Cardiac atrium fibroblast (primary cell): ENCODE measurements around the gene RBMS2. TPM values are rescaled to one million over a fixed set of nuclear protein-coding genes. Genes with fewer than 3 reads are reported as not detected.

ENCODE experiments used
- total RNA-seq: library from RNA; depleted of rRNA; stranded (reverse); fragments of >200 nt; gene quantifications from 2 replicates; pipeline ENCODE4 v1.2.3, GENCODE V29; 2015

The RBMS2 gene
- 14.9 and 15.3 TPM in 2 replicates for total RNA-seq

GRCh38 chr12:56521590-56522371 is at the start of gene RBMS2:
Gene RBMS2 (plus strand): TSS chr12:56521820. CDS start chr12:56522024, 204 bp downstream.

GRCh38 chr12:56488041-56488955 is 33.3 kb upstream of the RBMS2 start, which contains the start of gene GLS2:
Gene GLS2 (minus strand): TSS chr12:56488161. CDS start chr12:56488118, 43 bp downstream.

GRCh38 chr12:56630180-56630632 is 108.6 kb downstream of the RBMS2 start, which contains the start of gene BAZ2A:
Gene BAZ2A (minus strand): TSS chr12:56630326. CDS start chr12:56617530, 12,796 bp downstream.

Other genes with a start within 250 kb of the RBMS2 start
- gene CS, start 221.5 kb upstream of the RBMS2 start, total RNA-seq, result 71.7 and 119 TPM in 2 replicates
- 114 and 138 TPM in 2 replicates for gene CNPY2, start 205.8 kb upstream of the RBMS2 start, total RNA-seq
- 10.4 and 17.1 TPM in 2 replicates for gene PAN2, start 187.8 kb upstream of the RBMS2 start, total RNA-seq
- gene IL23A, start 182.9 kb upstream of the RBMS2 start, total RNA-seq, result 1.6 TPM in 1 of 2 replicates, not detected in the other
- 62.2 and 62.5 TPM in 2 replicates for gene STAT2, start 161.7 kb upstream of the RBMS2 start, total RNA-seq
- not detected in 2 replicates for gene APOF, start 159.0 kb upstream of the RBMS2 start, total RNA-seq
- gene TIMELESS, start 72.4 kb upstream of the RBMS2 start, total RNA-seq, result 4.2 and 4.4 TPM in 2 replicates
- gene MIP, start 67.2 kb upstream of the RBMS2 start, total RNA-seq, result not detected in 2 replicates
- 1.5 and 2.2 TPM in 2 replicates for gene SPRYD4, start 53.2 kb upstream of the RBMS2 start, total RNA-seq
- not detected in 2 replicates for gene GLS2, start 33.7 kb upstream of the RBMS2 start, total RNA-seq
- gene BAZ2A, start 108.5 kb downstream of the RBMS2 start, total RNA-seq, result 16.6 and 25.3 TPM in 2 replicates
- gene ATP5F1B, start 124.2 kb downstream of the RBMS2 start, total RNA-seq, result 446 and 462 TPM in 2 replicates
- gene PTGES3, start 166.5 kb downstream of the RBMS2 start, total RNA-seq, result 51.6 and 57.3 TPM in 2 replicates
- 957 and 1,036 TPM in 2 replicates for gene NACA, start 203.5 kb downstream of the RBMS2 start, total RNA-seq
- gene PRIM1, start 230.5 kb downstream of the RBMS2 start, total RNA-seq, result 3.1 and 4.9 TPM in 2 replicates
- gene HSD17B6, start 241.5 kb downstream of the RBMS2 start, total RNA-seq, result 0.16 TPM in 1 of 2 replicates, not detected in the other